Colon (tissue), 2 donors: ENCODE data around the gene SRD5A1.

Source experiments
- FAIRE-seq: peaks from 2 replicates; lab custom pipeline; 2012; peaks lifted over from hg19 to GRCh38; lab: Jason Lieb, UNC
- donor health status: control.
- donor health status: control.

The SRD5A1 gene

GRCh38 chr5:6713274-6714225 lies 80.3 kb downstream of the SRD5A1 start, which contains the start of gene TENT4A:
Gene TENT4A, plus strand, starts transcription at chr5:6713432. Its CDS starts 552 bp downstream, at chr5:6713984.
- no peak for FAIRE-seq

- no peak for FAIRE-seq
Observed at GRCh38 chr5:6714226-6715041, 81.2 kb downstream of the SRD5A1 start.

- FAIRE-seq, result no peak
Observed at GRCh38 chr5:6715271-6715670, 82.0 kb downstream of the SRD5A1 start.

- FAIRE-seq, result no peak
Observed at GRCh38 chr5:6715758-6716628, 82.8 kb downstream of the SRD5A1 start.

GRCh38 chr5:6716629-6717149 lies 83.4 kb downstream of the SRD5A1 start:
- FAIRE-seq, result no peak

GRCh38 chr5:6717247-6717646 lies 84.0 kb downstream of the SRD5A1 start:
- FAIRE-seq, result no peak

GRCh38 chr5:6717687-6718086 lies 84.4 kb downstream of the SRD5A1 start:
- no peak for FAIRE-seq

- FAIRE-seq, result no peak
Observed at GRCh38 chr5:6718161-6718681, 85.0 kb downstream of the SRD5A1 start.

- no peak for FAIRE-seq
Observed at GRCh38 chr5:6718718-6719117, 85.5 kb downstream of the SRD5A1 start.

- FAIRE-seq, result no peak
Observed at GRCh38 chr5:6719417-6719816, 86.2 kb downstream of the SRD5A1 start.

GRCh38 chr5:6719896-6720560 lies 86.8 kb downstream of the SRD5A1 start:
- no peak for FAIRE-seq

- FAIRE-seq, result no peak
Observed at GRCh38 chr5:6720561-6720921, 87.3 kb downstream of the SRD5A1 start.

- no peak for FAIRE-seq
Observed at GRCh38 chr5:6721442-6721841, 88.2 kb downstream of the SRD5A1 start.

- no peak for FAIRE-seq
Observed at GRCh38 chr5:6722015-6722414, 88.8 kb downstream of the SRD5A1 start.

GRCh38 chr5:6723122-6723815 lies 90.0 kb downstream of the SRD5A1 start:
- no peak for FAIRE-seq

GRCh38 chr5:6723816-6724300 lies 90.6 kb downstream of the SRD5A1 start:
- no peak for FAIRE-seq
